Measurements from ENCODE around the gene SEPTIN1.

Gene SEPTIN1

DNA sequence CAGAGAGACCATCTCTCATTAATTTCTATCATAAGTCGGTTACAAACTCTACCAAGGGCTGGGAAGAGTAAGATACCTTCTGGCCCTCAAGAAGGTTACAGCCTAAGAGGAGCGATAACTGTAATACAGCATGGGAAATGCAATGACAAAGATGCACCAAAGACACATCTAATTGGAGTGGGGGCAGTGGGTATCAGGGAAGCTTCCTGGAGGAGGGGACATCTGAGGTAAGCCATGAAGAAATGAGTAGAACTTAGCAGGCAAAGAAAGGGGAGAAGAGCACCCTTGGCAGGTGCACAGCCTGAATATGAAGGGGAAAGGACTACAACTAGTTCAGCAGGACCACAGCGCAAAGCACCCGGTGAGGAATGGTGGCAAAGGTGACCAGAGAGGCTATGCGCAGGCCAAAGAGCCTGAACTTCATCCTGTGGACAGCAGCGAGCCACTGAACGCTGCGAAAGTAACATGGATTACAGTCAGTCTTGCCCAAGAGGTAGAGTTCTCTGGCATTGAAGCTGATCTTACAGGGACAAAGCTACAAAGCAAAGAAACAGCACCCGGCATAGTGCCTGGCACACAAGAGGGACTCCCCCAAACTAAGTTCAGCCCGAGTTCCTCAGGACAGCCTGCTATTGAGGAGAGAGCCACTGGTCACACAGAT lies 14.9 kb downstream of the SEPTIN1 start:
- H3K9me2 ChIP-seq (replicated peaks; ENCODE audit: low read depth, low read length) = no peaks in the 10 kb centered on the region
- peaks cover 73% of the 10 kb centered on the region for H3K79me2 ChIP-seq (ENCODE audit: insufficient read depth, low read length)
- no peak overlapping the region for H2AFZ ChIP-seq (ENCODE audit: low read length)
- peaks cover 52% of the 10 kb centered on the region for H4K20me1 ChIP-seq (ENCODE audit: insufficient read depth, low read length, poor library complexity, severe bottlenecking)
- H3K9me3 ChIP-seq (ENCODE audit: insufficient read depth, low read depth, low read length) = no peaks in the 10 kb centered on the region
- peak overlapping the region; percentile 78 for H3K9ac ChIP-seq (ENCODE audit: low read depth, low read length, poor library complexity, severe bottlenecking)
- H3F3A ChIP-seq (ENCODE audit: low read depth) = no peaks in the 10 kb centered on the region
- TF ChIP-seq, protein P1, sequence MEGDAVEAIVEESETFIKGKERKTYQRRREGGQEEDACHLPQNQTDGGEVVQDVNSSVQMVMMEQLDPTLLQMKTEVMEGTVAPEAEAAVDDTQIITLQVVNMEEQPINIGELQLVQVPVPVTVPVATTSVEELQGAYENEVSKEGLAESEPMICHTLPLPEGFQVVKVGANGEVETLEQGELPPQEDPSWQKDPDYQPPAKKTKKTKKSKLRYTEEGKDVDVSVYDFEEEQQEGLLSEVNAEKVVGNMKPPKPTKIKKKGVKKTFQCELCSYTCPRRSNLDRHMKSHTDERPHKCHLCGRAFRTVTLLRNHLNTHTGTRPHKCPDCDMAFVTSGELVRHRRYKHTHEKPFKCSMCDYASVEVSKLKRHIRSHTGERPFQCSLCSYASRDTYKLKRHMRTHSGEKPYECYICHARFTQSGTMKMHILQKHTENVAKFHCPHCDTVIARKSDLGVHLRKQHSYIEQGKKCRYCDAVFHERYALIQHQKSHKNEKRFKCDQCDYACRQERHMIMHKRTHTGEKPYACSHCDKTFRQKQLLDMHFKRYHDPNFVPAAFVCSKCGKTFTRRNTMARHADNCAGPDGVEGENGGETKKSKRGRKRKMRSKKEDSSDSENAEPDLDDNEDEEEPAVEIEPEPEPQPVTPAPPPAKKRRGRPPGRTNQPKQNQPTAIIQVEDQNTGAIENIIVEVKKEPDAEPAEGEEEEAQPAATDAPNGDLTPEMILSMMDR (conservative IDR thresholded peaks at IDR 0.05; ENCODE audit: low read length) = no peak
- no peak for TF ChIP-seq EZH2phosphoT487 (IDR thresholded peaks at IDR 0.05; ENCODE audit: borderline replicate concordance)
- H3K4me2 ChIP-seq (ENCODE audit: low read depth, low read length, poor library complexity, severe bottlenecking) = peak overlapping the region; percentile 98
- H3K4me3 ChIP-seq (ENCODE audit: low read length, poor library complexity, severe bottlenecking) = peak overlapping the region; percentile 85
- H3K27me3 ChIP-seq (ENCODE audit: insufficient read depth, low read length, poor library complexity, severe bottlenecking) = no peaks in the 10 kb centered on the region
- peaks cover 51% of the 10 kb centered on the region for H3K4me1 ChIP-seq (ENCODE audit: insufficient read depth, low read length, poor library complexity, severe bottlenecking)
- H3K36me3 ChIP-seq (ENCODE audit: insufficient read depth, low read length) = peaks cover 3% of the 10 kb centered on the region; the same call in 1 of the 2 replicates

- peak overlapping the region; percentile 98 for H3K4me2 ChIP-seq (ENCODE audit: low read depth, low read length, poor library complexity, severe bottlenecking)
- peaks cover 52% of the 10 kb centered on the region for H4K20me1 ChIP-seq (ENCODE audit: insufficient read depth, low read length, poor library complexity, severe bottlenecking)
- no peaks in the 10 kb centered on the region for H3K27me3 ChIP-seq (ENCODE audit: insufficient read depth, low read length, poor library complexity, severe bottlenecking)
- peaks cover 45% of the 10 kb centered on the region for H3K4me1 ChIP-seq (ENCODE audit: insufficient read depth, low read length, poor library complexity, severe bottlenecking)
- H3K36me3 ChIP-seq (ENCODE audit: insufficient read depth, low read length) = peaks cover 6% of the 10 kb centered on the region; the same call in 1 of the 2 replicates
- peak overlapping the region; percentile 78 for H3K9ac ChIP-seq (ENCODE audit: low read depth, low read length, poor library complexity, severe bottlenecking)
- peak overlapping the region; percentile 85 for H3K4me3 ChIP-seq (ENCODE audit: low read length, poor library complexity, severe bottlenecking)
- no peaks in the 10 kb centered on the region for H3K9me2 ChIP-seq (replicated peaks; ENCODE audit: low read depth, low read length)
- H3F3A ChIP-seq (ENCODE audit: low read depth) = no peaks in the 10 kb centered on the region
- no peak for TF ChIP-seq EZH2phosphoT487 (IDR thresholded peaks at IDR 0.05; ENCODE audit: borderline replicate concordance)
- TF ChIP-seq, protein P1 (conservative IDR thresholded peaks at IDR 0.05; ENCODE audit: low read length) = no peak
- H2AFZ ChIP-seq (ENCODE audit: low read length) = no peak overlapping the region
- no peaks in the 10 kb centered on the region for H3K9me3 ChIP-seq (ENCODE audit: insufficient read depth, low read depth, low read length)
- peaks cover 79% of the 10 kb centered on the region for H3K79me2 ChIP-seq (ENCODE audit: insufficient read depth, low read length)
These were observed 15.8 kb downstream of the SEPTIN1 start for GRCh38 chr16:30366511-30366910.

DNA sequence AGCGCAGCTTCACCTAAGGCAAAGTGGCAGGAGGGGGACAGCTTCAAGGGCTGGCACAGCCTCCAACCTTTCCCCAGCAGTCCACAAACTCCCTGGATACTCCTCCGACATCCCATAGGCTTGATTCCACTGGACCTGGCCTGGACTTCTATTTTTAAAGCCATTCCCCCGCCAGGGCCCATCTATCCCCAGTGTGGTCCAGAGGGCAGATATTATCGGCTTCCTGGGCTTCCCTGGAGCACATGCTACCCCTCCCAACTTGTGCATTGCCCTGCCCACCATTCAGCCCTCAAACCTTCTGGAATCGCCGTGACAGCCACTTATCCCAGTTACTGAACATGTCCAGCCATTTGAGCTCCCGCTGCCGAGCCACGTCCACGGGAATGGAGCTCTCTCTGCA lies 17.2 kb downstream of the SEPTIN1 start:
- no peak overlapping the region for H2AFZ ChIP-seq (ENCODE audit: low read length)
- peaks cover 13% of the 10 kb centered on the region; the same call in 1 of the 2 replicates for H3K36me3 ChIP-seq (ENCODE audit: insufficient read depth, low read length)

More for the DNA sequence above, 17.2 kb downstream of the SEPTIN1 start:
- no peaks in the 10 kb centered on the region for H3F3A ChIP-seq (ENCODE audit: low read depth)
- H3K4me2 ChIP-seq (ENCODE audit: low read depth, low read length, poor library complexity, severe bottlenecking) = peak overlapping the region; percentile 98
- H4K20me1 ChIP-seq (ENCODE audit: insufficient read depth, low read length, poor library complexity, severe bottlenecking) = peaks cover 52% of the 10 kb centered on the region
- peaks cover 42% of the 10 kb centered on the region for H3K4me1 ChIP-seq (ENCODE audit: insufficient read depth, low read length, poor library complexity, severe bottlenecking)
- no peaks in the 10 kb centered on the region for H3K9me2 ChIP-seq (replicated peaks; ENCODE audit: low read depth, low read length)
- no peaks in the 10 kb centered on the region for H3K27me3 ChIP-seq (ENCODE audit: insufficient read depth, low read length, poor library complexity, severe bottlenecking)
- H3K79me2 ChIP-seq (ENCODE audit: insufficient read depth, low read length) = peaks cover 90% of the 10 kb centered on the region
- no peaks in the 10 kb centered on the region for H3K9me3 ChIP-seq (ENCODE audit: insufficient read depth, low read depth, low read length)
- TF ChIP-seq, protein P1 (conservative IDR thresholded peaks at IDR 0.05; ENCODE audit: low read length) = no peak
- TF ChIP-seq EZH2phosphoT487 (IDR thresholded peaks at IDR 0.05; ENCODE audit: borderline replicate concordance) = no peak
- H3K4me3 ChIP-seq (ENCODE audit: low read length, poor library complexity, severe bottlenecking) = peak overlapping the region; percentile 38
- H3K9ac ChIP-seq (ENCODE audit: low read depth, low read length, poor library complexity, severe bottlenecking) = peak overlapping the region; percentile 53
